Sigmoid colon (tissue), 7 donors: ENCODE results near the gene STAMBPL1. TPM values are rescaled to one million over a fixed set of nuclear protein-coding genes. Genes with fewer than 3 reads are reported as not detected.

Source experiments
- DNase-seq: peaks from one replicate; pipeline ENCODE4 v3.0.0-alpha.2; 2019
- H3K27ac ChIP-seq, 4 donors: fragments of 200-600 bp; sonication (generic); one replicate each; pipeline ENCODE4 v1.5.1; 2016 to 2019; ENCODE audit warnings: mild to moderate bottlenecking in 1 of 4
- H3K27me3 ChIP-seq, 3 donors: fragments of 200-600 bp; sonication (generic); one replicate each; pipeline ENCODE4 v1.5.1; 2019; ENCODE audit warnings: mild to moderate bottlenecking in 1 of 3
- H3K36me3 ChIP-seq, 4 donors: fragments of 200-600 bp; sonication (generic); one replicate each; pipeline ENCODE4 v1.5.1; 2016 to 2019
- H3K4me1 ChIP-seq, 4 donors: fragments of 200-600 bp; sonication (generic); one replicate each; pipeline ENCODE4 v1.5.1; 2017 to 2019
- H3K4me3 ChIP-seq, 4 donors: fragments of 200-600 bp; sonication (generic); one replicate each; pipeline ENCODE4 v1.5.1; 2017 to 2019; ENCODE audit warnings: mild to moderate bottlenecking in 2 of 4, moderate library complexity in 1 of 4
- H3K9me3 ChIP-seq, 4 donors: fragments of 200-600 bp in 3 of 4; sonication (generic) in 3 of 4; one replicate each; pipeline versions ENCODE4 v1.5.1 to v1.6.1; 2013 to 2019
- CTCF ChIP-seq, 4 experiments: fragments of 450-650 bp in 3 of 4; fragments of 200-600 bp in 1 of 4; IDR thresholded peaks; one replicate each; pipeline ENCODE4 v1.5.1; 2016 to 2019; ENCODE audit warnings: antibody characterized with exemption in 4 of 4, mild to moderate bottlenecking in 3 of 4, moderate library complexity in 2 of 4
- EP300 ChIP-seq, 4 donors: sonication (generic); formaldehyde crosslinking; IDR thresholded peaks; one replicate each; pipeline ENCODE4 v1.6.1; 2017; ENCODE audit warnings: antibody characterized with exemption in 4 of 4
- POLR2A ChIP-seq, 2 donors: fragments of 450-650 bp; IDR thresholded peaks; one replicate each; pipeline ENCODE4 v1.6.1; 2016; ENCODE audit warnings: antibody characterized with exemption in 2 of 2, mild to moderate bottlenecking in 2 of 2, moderate library complexity in 2 of 2
- POLR2AphosphoS5 ChIP-seq, 4 donors: sonication (generic); formaldehyde crosslinking; IDR thresholded peaks; one replicate each; pipeline ENCODE4 v1.6.1; 2017; ENCODE audit warnings: antibody characterized with exemption in 4 of 4
- WGBS, 2 donors: extraction: QIAGEN DNeasy Blood & Tissue Kit; methylation state at CpG; one replicate each; pipeline ENCODE4 v1.1.7; 2013; 5-methylcytosine and 5-hydroxymethylcytosine counted together
- intact Hi-C: fragments of 100-400 bp; cut with DNase I; formaldehyde crosslinking; loops from one replicate; pipeline ENCODE4 v1.15.1; 2023
- polyA plus RNA-seq, 3 donors: library from polyadenylated mRNA; stranded (reverse); fragments of 200-250 nt; gene quantifications; one replicate each; pipeline ENCODE4 v1.2.3, GENCODE V29; 2013
- total RNA-seq, 4 donors: library from RNA; depleted of rRNA; stranded (reverse); fragments of >200 nt; gene quantifications; one replicate each; pipeline ENCODE4 v1.1.0, GENCODE V29; 2016
- donor health status: healthy with polysubstance abuse.
- donor health status: Bipolar disorder and iron deficiency.
- donor health status: healthy.

Gene STAMBPL1
- total and polyA plus RNA-seq, 7 donors = 9.0 to 29.6 (median 11.0) TPM

GRCh38 chr10:88949912-88950837 is 70.1 kb downstream of the STAMBPL1 start:
- Histone ChIP-seq H3K4me1 (peaks cover 0 to 73% (median 46%) of the 10 kb centered on the region in 4 donors), H3K36me3 (peaks cover 9 to 36% (median 13%) of the 10 kb centered on the region in 4 donors), H3K27me3 (no peaks in the 10 kb centered on the region), H3K27ac (peak overlapping the region; percentile 93 to 97 (median 95)), H3K4me3 (peak overlapping the region; percentile 50 to 67 (median 58)), H3K9me3 (no peaks in the 10 kb centered on the region)
- intact Hi-C loops = no loop called here
- TF ChIP-seq POLR2A (IDR thresholded peaks at IDR 0.05) = no peak
- TF ChIP-seq CTCF (IDR thresholded peaks at IDR 0.05) = no peak
- TF ChIP-seq POLR2AphosphoS5 (IDR thresholded peaks at IDR 0.05) = peak in 2 of 4 donors; percentile 24 to 32
- DNase-seq = no peak
- WGBS, 2 donors = 74 to 79% methylated on average over 3 of the region's 3 CpGs

DNA sequence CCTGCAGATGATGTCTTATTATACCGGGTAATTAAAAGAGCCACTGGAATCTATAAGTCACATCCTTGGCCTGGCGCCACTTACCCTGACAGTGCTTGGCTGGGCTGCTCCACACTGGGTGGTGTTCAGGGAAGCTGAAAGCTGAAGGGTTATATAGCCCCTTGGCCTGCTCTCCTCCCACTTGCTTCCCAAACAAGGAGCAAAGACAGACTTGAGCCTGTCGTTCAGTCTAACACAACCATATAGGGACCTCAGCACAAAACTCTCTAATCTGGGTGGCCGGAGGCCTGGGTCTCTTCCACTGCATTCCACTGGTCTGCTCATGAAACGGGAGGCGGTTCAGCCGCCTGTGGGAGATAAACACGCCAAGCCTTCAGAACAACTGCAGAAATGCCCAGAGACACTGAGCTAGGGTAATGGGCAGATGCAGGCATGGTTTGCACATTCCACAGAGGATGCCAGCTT is 72.6 kb downstream of the STAMBPL1 start, which contains the start of gene ACTA2:
Gene ACTA2, minus strand, starts transcription at position 127 of the 465 bp plus-strand sequence. CDS start 3,843 bp downstream, outside the sequence.
- intact Hi-C loops = no loop called here
- 76 to 87% methylated on average over 8 of the region's 8 CpGs for WGBS, 2 donors
- DNase-seq = peak; percentile 93

GRCh38 chr10:88953662-88954061 is 73.6 kb downstream of the STAMBPL1 start:
- H3K4me1 ChIP-seq = peaks cover 0 to 44% (median 16%) of the 10 kb centered on the region in 4 donors
- no peaks in the 10 kb centered on the region for H3K9me3 ChIP-seq
- WGBS, 2 donors = 86 to 92% methylated on average over 5 of the region's 5 CpGs
- peak overlapping the region in 2 of 4 donors; percentile 63 to 67 for H3K4me3 ChIP-seq
- intact Hi-C loops = no loop called here
- no peaks in the 10 kb centered on the region for H3K27me3 ChIP-seq
- TF ChIP-seq EP300 (IDR thresholded peaks at IDR 0.05) (peak in 1 of 4 donors; percentile 20), POLR2A (IDR thresholded peaks at IDR 0.05) (no peak), POLR2AphosphoS5 (IDR thresholded peaks at IDR 0.05) (peak in 1 of 4 donors; percentile 5)
- H3K27ac ChIP-seq = peak overlapping the region; percentile 93 to 97 (median 95)
- H3K36me3 ChIP-seq = peaks cover 0 to 3% (median 0%) of the 10 kb centered on the region in 4 donors
- no peak for DNase-seq

More for the DNA sequence above, 72.6 kb downstream of the STAMBPL1 start, which contains the start of gene ACTA2:
- H3K4me1 ChIP-seq = peaks cover 0 to 54% (median 23%) of the 10 kb centered on the region in 4 donors
- H3K4me3 ChIP-seq = peak within 1 kb of the TSS; percentile 50 to 67 (median 58)
- H3K36me3 ChIP-seq = peaks cover 0 to 13% (median 0%) of the 10 kb centered on the region in 4 donors
- H3K27ac ChIP-seq = peak within 1 kb of the TSS; percentile 93 to 97 (median 95)
- H3K27me3 ChIP-seq = no peaks in the 10 kb centered on the region
- no peak for TF ChIP-seq CTCF (IDR thresholded peaks at IDR 0.05)
- peak in 3 of 4 donors; percentile 43 to 51 (median 46) for TF ChIP-seq EP300 (IDR thresholded peaks at IDR 0.05)
- peak; percentile 99 to 100 (median 99) for TF ChIP-seq POLR2AphosphoS5 (IDR thresholded peaks at IDR 0.05)
- TF ChIP-seq POLR2A (IDR thresholded peaks at IDR 0.05) = peak; percentile 93 to 98
- no peaks in the 10 kb centered on the region for H3K9me3 ChIP-seq

GRCh38 chr10:88954458-88955083 is 74.5 kb downstream of the STAMBPL1 start:
- no peak overlapping the region for H3K4me3 ChIP-seq
- WGBS, 2 donors = 88 to 96% methylated on average over 4 of the region's 4 CpGs
- intact Hi-C loops = no loop called here

More at GRCh38 chr10:88954458-88955083, 74.5 kb downstream of the STAMBPL1 start:
- Histone ChIP-seq H3K27ac (peak overlapping the region; percentile 93 to 97 (median 95)), H3K36me3 (no peaks in the 10 kb centered on the region), H3K27me3 (no peaks in the 10 kb centered on the region), H3K4me1 (peaks cover 0 to 42% (median 15%) of the 10 kb centered on the region in 4 donors), H3K9me3 (no peaks in the 10 kb centered on the region)
- peak in 3 of 4 donors; percentile 2 to 58 (median 14) for TF ChIP-seq EP300 (IDR thresholded peaks at IDR 0.05)
- TF ChIP-seq POLR2AphosphoS5 (IDR thresholded peaks at IDR 0.05) = peak; percentile 49 to 93 (median 76)
- TF ChIP-seq POLR2A (IDR thresholded peaks at IDR 0.05) = no peak
- TF ChIP-seq CTCF (IDR thresholded peaks at IDR 0.05) = no peak
- no peak for DNase-seq
